DOHH2 (cell line): ENCODE measurements around the gene KDR.

Source experiments
- H3F3A ChIP-seq: fragments of 200-600 bp; sonication (generic), shearing (Covaris generic); 2 replicates; pipeline ENCODE4 v1.6.0; 2016; ENCODE audit warnings: antibody characterized with exemption, mild to moderate bottlenecking; ENCODE audit not compliant: control insufficient read depth, insufficient read depth
- H3K27ac ChIP-seq: fragments of 200-600 bp; sonication (generic); 2 replicates; pipeline ENCODE4 v1.5.1; 2014; ENCODE audit warnings: low read depth, mild to moderate bottlenecking, low read length, moderate library complexity
- H3K27me3 ChIP-seq: fragments of 200-600 bp; sonication (generic); 2 replicates; pipeline ENCODE4 v1.6.1; 2014; ENCODE audit warnings: mild to moderate bottlenecking, low read length, mixed read lengths; ENCODE audit not compliant: control insufficient read depth
- H3K36me3 ChIP-seq: fragments of 200-600 bp; sonication (generic); 2 replicates; pipeline ENCODE4 v1.6.1; 2014; ENCODE audit warnings: mild to moderate bottlenecking, low read length, moderate library complexity, mixed read lengths; ENCODE audit not compliant: control insufficient read depth
- H3K4me1 ChIP-seq: fragments of 200-600 bp; sonication (generic); 2 replicates; pipeline ENCODE4 v1.6.1; 2014; ENCODE audit warnings: mild to moderate bottlenecking, low read length, mixed read lengths; ENCODE audit not compliant: control insufficient read depth
- H3K4me2 ChIP-seq: fragments of 200-600 bp; sonication (generic); 2 replicates; pipeline ENCODE4 v1.6.0; 2014; ENCODE audit warnings: mild to moderate bottlenecking, low read length, moderate library complexity
- H3K4me3 ChIP-seq: fragments of 200-600 bp; sonication (generic); 2 replicates; pipeline ENCODE4 v1.5.1; 2014; ENCODE audit warnings: mild to moderate bottlenecking, low read length, mixed read lengths
- H3K79me2 ChIP-seq: fragments of 200-600 bp; sonication (generic); 2 replicates; pipeline ENCODE4 v1.6.1; 2014; ENCODE audit warnings: mild to moderate bottlenecking, low read length, mixed read lengths; ENCODE audit not compliant: control insufficient read depth
- H3K9me2 ChIP-seq: fragments of 200-600 bp; sonication (generic); replicated peaks from 2 replicates; pipeline ENCODE4 v1.6.1; 2014; ENCODE audit warnings: mild to moderate bottlenecking, low read length, mixed read lengths; ENCODE audit not compliant: control insufficient read depth
- H3K9me3 ChIP-seq: fragments of 200-600 bp; sonication (generic); 2 replicates; pipeline ENCODE4 v1.6.1; 2014; ENCODE audit warnings: antibody characterized with exemption, low read length, mixed read lengths; ENCODE audit not compliant: control insufficient read depth, insufficient read depth
- H4K20me1 ChIP-seq: fragments of 200-600 bp; sonication (generic); 2 replicates; pipeline ENCODE4 v1.6.0; 2014; ENCODE audit warnings: low read depth, mild to moderate bottlenecking, antibody characterized with exemption, low read length, moderate library complexity; ENCODE audit not compliant: control insufficient read depth, insufficient read depth
- EZH2phosphoT487 ChIP-seq: fragments of 200-600 bp; sonication (generic); IDR thresholded peaks from 2 replicates; pipeline ENCODE4 v1.6.1; 2017; ENCODE audit warnings: borderline replicate concordance, mild to moderate bottlenecking, antibody characterized with exemption, low read length, moderate library complexity, mixed read lengths
- TF ChIP-seq, protein P1 (sequence below): fragments of 200-600 bp; sonication (generic); IDR thresholded peaks from one replicate; pipeline ENCODE4 v1.5.1; 2014; ENCODE audit warnings: antibody characterized with exemption, mild to moderate bottlenecking, low read depth, low read length; ENCODE audit not compliant: poor library complexity, severe bottlenecking

The KDR gene

DNA sequence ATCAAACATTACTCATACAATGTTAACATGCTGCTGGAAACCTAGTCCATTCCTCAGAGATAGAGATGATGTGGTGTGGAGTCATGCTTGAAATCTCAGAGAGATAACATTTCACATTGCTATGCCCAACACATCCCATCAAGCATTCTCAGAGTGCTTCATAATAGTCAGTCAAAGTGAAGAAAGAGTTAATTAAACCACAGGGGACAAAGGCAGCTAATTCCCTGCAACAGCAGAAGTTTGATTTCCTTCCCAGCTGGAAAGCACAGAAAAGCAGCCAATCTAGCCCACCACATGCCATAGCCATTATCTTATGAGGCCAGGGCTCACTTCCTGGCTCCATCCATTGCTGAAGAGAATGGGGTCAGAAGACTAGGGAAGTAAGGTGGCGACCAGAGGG is 8.9 kb downstream of the KDR start:
- Histone ChIP-seq H3K27me3 (no peaks in the 10 kb centered on the region), H3K36me3 (no peaks in the 10 kb centered on the region)
- TF ChIP-seq EZH2phosphoT487, result no peak
- TF ChIP-seq, protein P1, sequence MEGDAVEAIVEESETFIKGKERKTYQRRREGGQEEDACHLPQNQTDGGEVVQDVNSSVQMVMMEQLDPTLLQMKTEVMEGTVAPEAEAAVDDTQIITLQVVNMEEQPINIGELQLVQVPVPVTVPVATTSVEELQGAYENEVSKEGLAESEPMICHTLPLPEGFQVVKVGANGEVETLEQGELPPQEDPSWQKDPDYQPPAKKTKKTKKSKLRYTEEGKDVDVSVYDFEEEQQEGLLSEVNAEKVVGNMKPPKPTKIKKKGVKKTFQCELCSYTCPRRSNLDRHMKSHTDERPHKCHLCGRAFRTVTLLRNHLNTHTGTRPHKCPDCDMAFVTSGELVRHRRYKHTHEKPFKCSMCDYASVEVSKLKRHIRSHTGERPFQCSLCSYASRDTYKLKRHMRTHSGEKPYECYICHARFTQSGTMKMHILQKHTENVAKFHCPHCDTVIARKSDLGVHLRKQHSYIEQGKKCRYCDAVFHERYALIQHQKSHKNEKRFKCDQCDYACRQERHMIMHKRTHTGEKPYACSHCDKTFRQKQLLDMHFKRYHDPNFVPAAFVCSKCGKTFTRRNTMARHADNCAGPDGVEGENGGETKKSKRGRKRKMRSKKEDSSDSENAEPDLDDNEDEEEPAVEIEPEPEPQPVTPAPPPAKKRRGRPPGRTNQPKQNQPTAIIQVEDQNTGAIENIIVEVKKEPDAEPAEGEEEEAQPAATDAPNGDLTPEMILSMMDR, result no peak

DNA sequence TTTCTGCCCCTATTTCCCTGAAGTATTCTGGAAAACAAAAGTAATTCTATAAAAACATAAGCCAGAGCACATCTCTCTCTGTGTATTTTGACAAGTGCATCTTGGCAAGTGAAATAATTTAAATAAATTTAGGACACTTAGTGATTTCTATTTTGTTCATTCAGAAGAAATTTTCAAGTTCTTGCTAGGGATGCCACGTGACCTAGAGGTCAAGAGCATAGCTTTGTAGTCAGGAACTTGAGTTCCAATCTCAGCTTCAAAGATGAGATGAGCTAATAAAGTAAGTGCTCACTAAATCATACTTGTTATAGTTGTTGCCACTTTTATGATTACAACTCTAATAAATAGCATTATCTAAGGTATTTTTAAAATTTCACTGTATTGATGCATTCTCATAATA is 13.8 kb downstream of the KDR start:
- no peaks in the 10 kb centered on the region for H3K9me3 ChIP-seq
- TF ChIP-seq, protein P1, result no peak
- H3K4me2 ChIP-seq, result no peak overlapping the region
- H3K4me3 ChIP-seq, result no peak overlapping the region
- H3K27ac ChIP-seq, result no peak overlapping the region
- H3K4me1 ChIP-seq, result no peaks in the 10 kb centered on the region
- H3K79me2 ChIP-seq, result no peaks in the 10 kb centered on the region
- H3K27me3 ChIP-seq, result no peaks in the 10 kb centered on the region
- no peaks in the 10 kb centered on the region for H3K9me2 ChIP-seq
- no peaks in the 10 kb centered on the region for H3F3A ChIP-seq
- no peaks in the 10 kb centered on the region for H3K36me3 ChIP-seq
- no peaks in the 10 kb centered on the region for H4K20me1 ChIP-seq

More for the DNA sequence above, 8.9 kb downstream of the KDR start:
- no peaks in the 10 kb centered on the region for H3K9me2 ChIP-seq
- H3F3A ChIP-seq, result no peaks in the 10 kb centered on the region
- H4K20me1 ChIP-seq, result no peaks in the 10 kb centered on the region
- H3K9me3 ChIP-seq, result no peaks in the 10 kb centered on the region
- no peak overlapping the region for H3K27ac ChIP-seq
- H3K4me1 ChIP-seq, result no peaks in the 10 kb centered on the region
- no peak overlapping the region for H3K4me3 ChIP-seq
- no peaks in the 10 kb centered on the region for H3K79me2 ChIP-seq
- H3K4me2 ChIP-seq, result no peak overlapping the region

DNA sequence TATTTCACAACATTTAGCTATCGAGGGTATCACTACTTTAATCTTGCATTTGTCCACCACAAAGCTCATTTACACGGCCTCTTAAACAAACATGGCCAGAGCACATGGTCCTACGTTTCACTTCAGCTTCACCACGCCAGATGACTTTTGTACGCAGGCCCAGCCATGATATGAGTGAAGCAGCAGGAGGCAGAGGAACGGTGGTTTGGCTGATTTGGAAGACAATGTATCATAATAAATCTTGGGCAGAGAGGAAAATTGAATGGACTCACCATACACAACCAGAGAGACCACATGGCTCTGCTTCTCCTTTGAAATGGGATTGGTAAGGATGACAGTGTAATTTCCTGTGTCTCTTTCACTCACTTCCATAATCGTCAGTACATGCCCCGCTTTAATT is 15.3 kb downstream of the KDR start:
- TF ChIP-seq EZH2phosphoT487, result no peak
- TF ChIP-seq, protein P1, result no peak
- no peaks in the 10 kb centered on the region for H3K9me2 ChIP-seq
- no peaks in the 10 kb centered on the region for H3K27me3 ChIP-seq
- no peak overlapping the region for H3K4me2 ChIP-seq
- no peaks in the 10 kb centered on the region for H3K79me2 ChIP-seq
- no peaks in the 10 kb centered on the region for H4K20me1 ChIP-seq
- no peaks in the 10 kb centered on the region for H3K36me3 ChIP-seq
- H3K4me3 ChIP-seq, result no peak overlapping the region
- no peaks in the 10 kb centered on the region for H3K4me1 ChIP-seq
- H3F3A ChIP-seq, result no peaks in the 10 kb centered on the region
- no peaks in the 10 kb centered on the region for H3K9me3 ChIP-seq
- no peak overlapping the region for H3K27ac ChIP-seq

DNA sequence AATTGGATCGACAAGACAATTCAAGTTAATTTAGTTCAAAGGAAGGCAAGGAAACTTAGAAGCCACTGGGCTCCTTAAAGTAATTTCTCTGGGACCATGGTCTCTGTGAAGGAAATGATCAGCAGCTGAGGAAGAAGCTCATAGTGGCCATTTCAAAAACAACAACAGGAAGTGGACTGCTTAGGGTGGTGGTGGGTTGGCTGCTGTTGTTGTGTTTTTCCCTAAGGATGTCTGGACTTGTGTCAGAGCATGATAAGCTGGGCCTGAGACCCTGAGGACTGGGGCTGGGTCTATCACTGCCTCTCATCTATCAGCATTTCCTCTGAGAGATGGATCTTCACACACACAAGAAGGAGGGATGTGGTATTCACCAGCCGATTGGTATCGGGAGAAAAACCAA is 18.3 kb downstream of the KDR start:
- Histone ChIP-seq H3K4me2 (no peak overlapping the region), H3K27me3 (no peaks in the 10 kb centered on the region), H4K20me1 (no peaks in the 10 kb centered on the region), H3K4me3 (no peak overlapping the region), H3K4me1 (no peaks in the 10 kb centered on the region), H3K9me2 (no peaks in the 10 kb centered on the region), H3K27ac (no peak overlapping the region), H3K36me3 (no peaks in the 10 kb centered on the region), H3K79me2 (no peaks in the 10 kb centered on the region), H3K9me3 (no peaks in the 10 kb centered on the region), H3F3A (no peaks in the 10 kb centered on the region)
- TF ChIP-seq, protein P1, result no peak
